Mammary microvascular endothelial cell (primary cell): ENCODE results near the gene SURF2. TPM values are rescaled to one million over a fixed set of nuclear protein-coding genes. Genes with fewer than 3 reads are reported as not detected.

ENCODE experiments used
- total RNA-seq: library from RNA; depleted of rRNA; stranded (reverse); fragments of >200 nt; gene quantifications from 2 replicates; pipeline ENCODE4 v1.2.3, GENCODE V29; 2015

Gene SURF2
- total RNA-seq: 11.5 and 17.1 TPM in 2 replicates

DNA sequence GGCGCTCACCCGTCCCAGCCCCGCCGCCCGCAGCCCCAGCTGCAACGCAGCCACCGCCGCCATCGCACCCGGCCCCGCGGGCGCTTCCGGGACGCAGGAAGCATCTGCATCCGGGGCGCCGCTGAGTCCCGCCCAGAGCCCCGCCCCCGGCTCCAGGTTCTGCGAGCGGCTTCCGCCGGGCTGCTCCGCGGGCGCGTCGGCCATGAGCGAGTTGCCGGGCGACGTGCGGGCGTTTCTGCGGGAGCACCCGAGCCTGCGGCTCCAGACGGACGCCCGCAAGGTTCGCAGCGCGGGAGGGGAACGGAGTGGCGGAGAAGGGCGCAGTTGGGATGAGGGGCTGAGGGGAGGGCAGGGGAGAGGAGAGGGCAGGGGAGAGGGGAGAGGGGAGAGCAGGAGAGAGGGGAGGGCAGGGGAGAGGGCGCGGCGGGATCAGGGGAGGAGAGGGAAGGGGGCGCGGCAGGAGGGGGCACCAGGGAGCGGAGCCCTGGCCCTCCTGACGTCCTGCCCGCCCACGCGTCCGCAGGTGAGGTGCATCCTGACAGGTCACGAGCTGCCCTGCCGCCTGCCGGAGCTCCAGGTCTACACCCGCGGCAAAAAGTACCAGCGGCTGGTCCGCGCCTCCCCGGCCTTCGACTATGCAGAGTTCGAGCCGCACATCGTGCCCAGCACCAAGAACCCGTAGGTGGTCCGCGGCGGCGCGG, at the start of gene SURF2, which contains the start of gene SURF1:
Gene SURF2, plus strand, starts transcription at position 160 of the 701 bp plus-strand sequence. Its CDS starts 43 bp downstream, at position 203.
Gene SURF1, minus strand, starts transcription at position 97 of the 701 bp plus-strand sequence. Its CDS starts 34 bp downstream, at position 63.

DNA sequence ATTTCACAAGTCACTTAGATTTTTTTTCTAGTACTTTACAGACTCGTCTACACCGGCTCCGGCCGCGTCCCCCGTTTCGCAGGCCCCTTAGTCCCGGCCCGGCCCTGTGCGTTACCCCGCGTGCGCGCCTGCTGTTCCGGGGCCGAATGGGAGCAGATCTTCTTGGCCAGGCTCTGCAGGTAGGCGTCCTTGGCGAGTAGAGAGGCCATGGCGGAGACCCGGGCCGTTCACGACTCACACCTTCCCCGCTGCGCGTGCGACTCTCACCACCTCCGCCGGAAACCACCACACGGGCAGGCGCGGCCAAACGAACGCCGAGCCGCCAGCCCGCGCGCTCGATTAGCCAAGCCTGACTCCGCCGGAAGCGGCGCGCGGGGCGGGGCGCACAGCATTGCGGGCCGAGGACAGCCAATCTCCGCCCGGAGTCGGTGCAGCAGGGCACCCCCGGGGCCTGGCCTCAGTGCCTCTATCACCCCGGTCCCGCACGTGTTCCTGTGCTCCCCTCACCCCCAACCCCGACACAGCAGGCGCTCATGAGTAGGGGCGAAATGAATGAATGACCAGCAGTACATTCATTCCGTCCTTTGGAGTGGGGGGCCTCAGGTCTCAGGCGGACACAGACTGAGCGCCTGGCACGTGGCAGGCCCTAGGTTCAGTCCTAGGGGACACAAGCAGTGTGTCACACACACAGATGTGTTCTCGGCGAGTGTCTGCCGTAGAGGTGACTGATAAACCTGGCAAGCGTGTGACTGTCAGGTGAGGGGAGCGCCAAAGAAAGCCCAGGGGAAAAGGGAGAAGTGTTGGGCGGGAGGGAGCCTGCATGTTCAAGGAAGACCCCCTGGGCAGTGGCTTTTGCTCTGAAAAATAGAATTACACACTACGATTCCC, 20.2 kb upstream of the SURF2 start, which contains the start of gene SURF6:
Gene SURF6, minus strand, starts transcription at position 265 of the 888 bp plus-strand sequence. Its CDS starts 56 bp downstream, at position 209.

DNA sequence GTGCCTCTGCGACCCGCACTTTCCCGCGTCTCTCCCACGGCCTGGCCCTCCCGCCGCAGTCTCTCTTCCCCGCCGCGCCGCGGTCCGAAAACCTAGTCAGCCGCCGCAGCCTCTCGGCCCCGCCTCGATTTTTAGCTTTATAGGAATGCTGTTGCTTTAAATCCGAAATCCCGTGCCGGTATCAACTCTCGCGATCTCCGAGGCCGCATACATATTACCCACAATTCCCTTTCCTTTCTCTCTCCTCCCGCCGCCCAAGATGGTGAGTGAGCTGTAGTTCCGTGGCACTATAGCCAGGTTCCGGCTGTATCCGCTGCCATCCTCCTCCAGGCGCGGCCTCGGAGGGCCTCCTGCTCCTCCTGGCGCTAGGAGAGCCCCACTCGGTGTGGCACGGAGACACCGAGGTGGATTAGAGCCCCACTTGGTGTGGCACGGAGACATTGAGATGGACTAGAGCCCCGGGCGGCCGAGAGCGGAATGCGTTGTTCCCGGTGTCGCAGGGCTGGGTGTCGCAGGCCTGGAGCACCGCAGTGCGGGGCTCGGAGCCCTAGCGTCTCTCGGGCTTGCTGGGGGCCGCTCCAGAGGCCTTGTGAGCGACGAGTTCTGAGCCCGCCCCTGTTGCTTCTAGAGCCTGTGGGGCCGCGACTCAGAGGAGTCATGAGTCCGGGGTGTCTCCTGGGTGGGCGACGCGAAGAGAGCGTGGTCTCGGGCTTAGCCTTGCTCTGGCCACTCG, 8.2 kb upstream of the SURF2 start, which contains the start of the genes MED22 and RPL7A:
Gene MED22, minus strand, starts transcription at position 147 of the 733 bp plus-strand sequence. CDS start 1,469 bp downstream, outside the sequence.
Gene RPL7A, plus strand, starts transcription at position 234 of the 733 bp plus-strand sequence. Its CDS starts 26 bp downstream, at position 260.

DNA sequence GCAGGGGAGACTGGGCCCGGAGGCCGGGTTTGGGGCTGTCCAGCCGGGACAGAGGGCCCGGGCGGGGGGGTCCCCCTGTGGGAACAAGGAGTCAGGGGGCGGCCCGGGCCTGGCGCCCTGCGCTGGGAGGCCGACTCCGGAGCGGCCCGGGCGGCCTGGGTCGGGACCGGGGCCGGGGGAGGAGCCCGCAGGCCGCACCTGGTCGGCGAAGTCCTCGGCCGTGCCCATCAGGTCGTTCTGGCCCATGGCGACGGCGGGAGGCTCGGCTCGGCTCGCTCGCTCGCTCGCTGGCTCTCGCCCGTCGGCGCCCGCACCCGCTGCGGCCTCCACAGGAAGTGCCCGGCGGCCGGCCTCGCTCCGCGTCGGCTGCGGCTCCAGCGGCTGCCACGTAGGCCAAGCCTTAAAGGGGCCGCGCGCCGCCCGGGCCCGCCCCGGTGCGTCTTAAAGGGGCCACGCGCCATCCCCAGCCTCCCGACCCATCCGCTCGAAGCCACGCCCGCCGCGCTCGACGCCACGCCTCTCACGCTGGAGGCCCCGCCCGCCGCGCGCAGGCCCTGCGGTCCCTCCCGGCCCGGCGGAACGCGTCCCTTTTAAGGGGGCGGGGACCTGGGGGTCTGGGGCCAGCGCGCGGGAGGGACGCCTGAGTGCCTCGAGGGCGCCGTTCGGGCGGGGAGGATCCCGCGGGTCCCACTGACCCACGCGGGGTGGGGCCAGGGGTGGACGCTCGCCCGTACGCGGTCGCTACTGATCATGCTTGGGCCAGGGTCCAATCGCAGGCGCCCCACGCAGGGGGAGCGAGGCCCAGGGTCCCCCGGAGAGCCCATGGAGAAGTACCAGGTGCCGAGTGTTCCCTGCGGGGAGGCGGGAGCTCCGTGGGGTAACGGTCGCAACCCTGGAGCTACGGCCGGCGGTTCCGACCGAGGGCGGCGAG, 19.6 kb downstream of the SURF2 start, which contains the start of the genes STKLD1 and SURF4:
Gene STKLD1, plus strand, starts transcription at position 643 of the 931 bp plus-strand sequence. Its CDS starts 108 bp downstream, at position 751.
Gene SURF4, minus strand, starts transcription at position 337 of the 931 bp plus-strand sequence. Its CDS starts 91 bp downstream, at position 246.

Other genes starting within 250 kb of the SURF2 start
- gene RALGDS, start 235.3 kb upstream of the SURF2 start, total RNA-seq: 26.3 and 30.5 TPM in 2 replicates
- 6.0 and 6.4 TPM in 2 replicates for gene GBGT1, start 192.6 kb upstream of the SURF2 start, total RNA-seq
- gene OBP2B, start 147.3 kb upstream of the SURF2 start, total RNA-seq: not detected in 2 replicates
- not detected in 2 replicates for gene ABO, start 81.3 kb upstream of the SURF2 start, total RNA-seq
- 13.1 and 13.5 TPM in 2 replicates for gene SURF6, start 20.4 kb upstream of the SURF2 start, total RNA-seq
- 18.1 and 19.2 TPM in 2 replicates for gene MED22, start 8.4 kb upstream of the SURF2 start, total RNA-seq
- gene RPL7A, start 8.3 kb upstream of the SURF2 start, total RNA-seq: 2,602 and 2,758 TPM in 2 replicates
- 33.4 and 35.7 TPM in 2 replicates for gene SURF1, start 63 bp upstream of the SURF2 start, total RNA-seq
- 200 and 222 TPM in 2 replicates for gene SURF4, start 19.5 kb downstream of the SURF2 start, total RNA-seq
- gene STKLD1, start 19.8 kb downstream of the SURF2 start, total RNA-seq: 0.49 TPM in 1 of 2 replicates, not detected in the other
- gene REXO4, start 61.5 kb downstream of the SURF2 start, total RNA-seq: 21.1 and 23.7 TPM in 2 replicates
- gene ADAMTS13, start 65.8 kb downstream of the SURF2 start, total RNA-seq: 0.20 and 0.59 TPM in 2 replicates
- 2.2 and 5.0 TPM in 2 replicates for gene CACFD1, start 103.4 kb downstream of the SURF2 start, total RNA-seq
- gene SLC2A6, start 122.5 kb downstream of the SURF2 start, total RNA-seq: 57.0 and 62.3 TPM in 2 replicates
- gene MYMK, start 168.4 kb downstream of the SURF2 start, total RNA-seq: not detected in 2 replicates
- gene ADAMTSL2, start 178.2 kb downstream of the SURF2 start, total RNA-seq: not detected in 2 replicates